K562 (cell line): ENCODE measurements around the gene GPATCH4. TPM values are rescaled to one million over a fixed set of nuclear protein-coding genes. Genes with fewer than 3 reads are reported as not detected.

Experiments used
- ARID4B ChIP-seq: sonication (generic); formaldehyde crosslinking; IDR thresholded peaks from 2 replicates; pipeline ENCODE4 v1.8.0; 2022; ENCODE audit warnings: mild to moderate bottlenecking, missing genetic modification reagents
- ATF1 ChIP-seq, 2 experiments: fragments of 450-650 bp in 1 of 2; IDR thresholded peaks; 2 replicates each; pipeline ENCODE4 v1.6.1; 2016; ENCODE audit warnings: missing compliant biosample characterization in 1 of 2, missing genetic modification characterization in 1 of 2
- ATF7 ChIP-seq: fragments of 450-650 bp; IDR thresholded peaks from 2 replicates; pipeline ENCODE4 v1.7.1; 2014; ENCODE audit warnings: mild to moderate bottlenecking, moderate library complexity
- BACH1 ChIP-seq: fragments of 200-800 bp; sonication (Bioruptor generic); IDR thresholded peaks from 2 replicates; pipeline ENCODE4 v1.6.1; 2016; ENCODE audit warnings: missing genetic modification characterization, missing compliant biosample characterization
- EGR1 ChIP-seq: fragments of 450-650 bp; conservative IDR thresholded peaks from 2 replicates; pipeline ENCODE4 v1.6.1; 2017; ENCODE audit warnings: mild to moderate bottlenecking
- ETS2 ChIP-seq: IDR thresholded peaks from 2 replicates; pipeline ENCODE4 v1.6.1; 2016; ENCODE audit warnings: borderline replicate concordance, missing genetic modification characterization, mild to moderate bottlenecking, moderate library complexity, missing compliant biosample characterization; ENCODE audit not compliant: poor library complexity, severe bottlenecking
- FIP1L1 ChIP-seq: fragments of 200-400 bp; formaldehyde crosslinking; IDR thresholded peaks from 2 replicates; pipeline ENCODE4 v1.6.1; 2018; ENCODE audit warnings: mild to moderate bottlenecking, low read depth, low read length; ENCODE audit not compliant: poor library complexity, severe bottlenecking
- GATAD2A ChIP-seq: fragments of 450-650 bp; IDR thresholded peaks from 2 replicates; pipeline ENCODE4 v1.6.1; 2017
- MAX ChIP-seq: sonication (generic); formaldehyde crosslinking; IDR thresholded peaks from 2 replicates; pipeline ENCODE4 v1.9.0; 2022; ENCODE audit warnings: mild to moderate bottlenecking, missing genetic modification reagents
- MCM2 ChIP-seq: fragments of 450-650 bp; IDR thresholded peaks from 2 replicates; pipeline ENCODE4 v1.6.1; 2017; ENCODE audit warnings: low read depth, mild to moderate bottlenecking
- NCOR1 ChIP-seq: fragments of 450-650 bp; IDR thresholded peaks from 2 replicates; pipeline ENCODE4 v1.6.1; 2016; ENCODE audit warnings: mild to moderate bottlenecking, moderate library complexity
- PCBP1 ChIP-seq: fragments of 200-400 bp; formaldehyde crosslinking; IDR thresholded peaks from 2 replicates; pipeline ENCODE4 v1.6.1; 2018; ENCODE audit warnings: mild to moderate bottlenecking, low read depth, low read length; ENCODE audit not compliant: poor library complexity, severe bottlenecking
- THRA ChIP-seq: fragments of 450-650 bp; IDR thresholded peaks from 2 replicates; pipeline ENCODE4 v1.6.1; 2017; ENCODE audit warnings: mild to moderate bottlenecking, moderate library complexity
- THRB ChIP-seq: fragments of 450-650 bp; formaldehyde crosslinking; conservative IDR thresholded peaks from 2 replicates; pipeline ENCODE4 v1.4.0; 2022; ENCODE audit warnings: mild to moderate bottlenecking, missing genetic modification characterization
- ZKSCAN3 ChIP-seq: fragments of 250-450 bp; sonication (Bioruptor Pico); IDR thresholded peaks from 2 replicates; pipeline ENCODE4 v1.4.0; 2020
- ZNF140 ChIP-seq: fragments of 250-450 bp; sonication (Bioruptor Pico); IDR thresholded peaks from 2 replicates; pipeline ENCODE4 v1.8.0; 2021; ENCODE audit warnings: moderate library complexity, mild to moderate bottlenecking, inconsistent platforms
- ZNF3 ChIP-seq: fragments of 250-450 bp; sonication (Bioruptor Pico); IDR thresholded peaks from 2 replicates; pipeline ENCODE4 v1.5.0; 2021; ENCODE audit warnings: mild to moderate bottlenecking, moderate library complexity
- ZNF347 ChIP-seq: fragments of 450-650 bp; formaldehyde crosslinking; IDR thresholded peaks from 2 replicates; pipeline ENCODE4 v1.4.0; 2020; ENCODE audit warnings: low read depth, mild to moderate bottlenecking, moderate library complexity
- ZNF583 ChIP-seq: fragments of 250-450 bp; sonication (Bioruptor Pico); IDR thresholded peaks from 2 replicates; pipeline ENCODE4 v1.4.0; 2020
- ZNF785 ChIP-seq: fragments of 250-450 bp; sonication (Bioruptor Pico); IDR thresholded peaks from 2 replicates; pipeline ENCODE4 v1.4.0; 2020; ENCODE audit warnings: mild to moderate bottlenecking
- ZSCAN32 ChIP-seq: fragments of 450-650 bp; formaldehyde crosslinking; IDR thresholded peaks from 2 replicates; pipeline ENCODE4 v1.4.0; 2020; ENCODE audit warnings: mild to moderate bottlenecking, moderate library complexity
- polyA plus RNA-seq, 8 experiments: library from polyadenylated mRNA; depleted of rRNA in 4 of 8; stranded (reverse) in 5 of 8; unstranded in 3 of 8; fragments of >200 nt; fragmentation: Nextera tagmentation in 2 of 8; fragmentation: Illumina TruSeq in 1 of 8; extraction: Ambion mirVana in 2 of 8; extraction: Trizol in 1 of 8; gene quantifications; 2 replicates each; pipeline versions ENCODE4 v1.2.1 to v1.2.3, GENCODE V29; 2011 to 2014; ENCODE audit warnings: inconsistent platforms in 1 of 8, missing spikeins in 1 of 8
- total RNA-seq, 7 experiments: library from RNA; depleted of rRNA in 6 of 7; stranded (reverse); fragments of >200 nt in 6 of 7; fragmentation: Illumina TruSeq in 2 of 7; extraction: Trizol in 2 of 7; gene quantifications; 2 replicates each; pipeline versions ENCODE4 v1.2.1 to v1.2.3, GENCODE V29; 2011 to 2021; ENCODE audit warnings: low replicate concordance in 1 of 7

Gene GPATCH4
- total and polyA plus RNA-seq, 9 of the 15 experiments (the other 6 are each of a cell fraction or from before 2014, with no cell fraction given): 43.7 to 105 (median 76.5) TPM

GRCh38 chr1:156590326-156591180, 10.7 kb downstream of the GPATCH4 start (continued):
- TF ChIP-seq ARID4B (CRISPR knock-in tag) (no peak), BACH1 (tag) (0 out of 2 replicates have a peak, but pooled peaks have one; percentile 30), ZNF583 (CRISPR knock-in tag) (no peak), ZNF785 (no peak), GATAD2A (no peak), MCM2 (no peak), NCOR1 (no peak), EGR1 (no peak), ETS2 (no peak), FIP1L1 (no peak), ZNF140 (no peak), THRA (no peak), ZSCAN32 (no peak), PCBP1 (no peak), ATF1 (CRISPR knock-in tag; IDR thresholded peaks at IDR 0.05) (no peak), ATF1 (tag; IDR thresholded peaks at IDR 0.05) (no peak), ZKSCAN3 (CRISPR knock-in tag) (no peak), ZNF347 (CRISPR knock-in tag) (no peak), ZNF3 (CRISPR knock-in tag) (no peak), ATF7 (no peak), THRB (CRISPR knock-in tag) (no peak), MAX (CRISPR knock-in tag) (no peak)
